Measurements from ENCODE around the gene UBE3B. TPM values are rescaled to one million over a fixed set of nuclear protein-coding genes. Genes with fewer than 3 reads are reported as not detected.
A peak's percentile ranks its signal among the peaks of the same experiment; 100 is the strongest.
"Not testable (repeated sequence)": the region's sequence is repeated elsewhere in the genome, so short reads cannot be mapped to it uniquely, and the experiment has no call there.

The UBE3B gene
- total and polyA plus RNA-seq, 2 donors (not counting 1 experiment from before 2014, with no cell fraction given), result 27.2 to 49.7 TPM

DNA sequence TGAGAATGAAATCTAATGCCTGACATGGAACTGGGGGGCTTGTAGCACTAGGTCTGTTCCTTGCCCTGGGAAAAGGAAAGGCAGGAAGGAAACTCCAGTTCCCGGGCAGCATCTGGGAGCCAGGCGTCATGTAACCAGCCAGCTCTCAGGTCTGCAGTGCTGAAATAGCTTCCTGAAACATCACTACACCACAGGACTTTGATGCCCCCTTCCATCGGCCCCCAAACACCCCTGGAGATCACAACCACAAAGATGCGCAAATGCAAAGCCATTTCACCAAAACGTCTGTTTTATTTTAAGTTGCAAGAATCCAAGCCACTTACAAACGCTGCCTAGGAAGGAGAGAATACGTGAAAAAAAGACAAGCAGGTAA, 41.3 kb upstream of the UBE3B start:
- H3K9me3 ChIP-seq (ENCODE audit: control insufficient read depth, insufficient read depth, low read depth, low read length), result no peaks in the 10 kb centered on the region
- no peaks in the 10 kb centered on the region for H3K36me3 ChIP-seq (ENCODE audit: control insufficient read depth, insufficient read depth, low read length)
- TF ChIP-seq, protein P1, sequence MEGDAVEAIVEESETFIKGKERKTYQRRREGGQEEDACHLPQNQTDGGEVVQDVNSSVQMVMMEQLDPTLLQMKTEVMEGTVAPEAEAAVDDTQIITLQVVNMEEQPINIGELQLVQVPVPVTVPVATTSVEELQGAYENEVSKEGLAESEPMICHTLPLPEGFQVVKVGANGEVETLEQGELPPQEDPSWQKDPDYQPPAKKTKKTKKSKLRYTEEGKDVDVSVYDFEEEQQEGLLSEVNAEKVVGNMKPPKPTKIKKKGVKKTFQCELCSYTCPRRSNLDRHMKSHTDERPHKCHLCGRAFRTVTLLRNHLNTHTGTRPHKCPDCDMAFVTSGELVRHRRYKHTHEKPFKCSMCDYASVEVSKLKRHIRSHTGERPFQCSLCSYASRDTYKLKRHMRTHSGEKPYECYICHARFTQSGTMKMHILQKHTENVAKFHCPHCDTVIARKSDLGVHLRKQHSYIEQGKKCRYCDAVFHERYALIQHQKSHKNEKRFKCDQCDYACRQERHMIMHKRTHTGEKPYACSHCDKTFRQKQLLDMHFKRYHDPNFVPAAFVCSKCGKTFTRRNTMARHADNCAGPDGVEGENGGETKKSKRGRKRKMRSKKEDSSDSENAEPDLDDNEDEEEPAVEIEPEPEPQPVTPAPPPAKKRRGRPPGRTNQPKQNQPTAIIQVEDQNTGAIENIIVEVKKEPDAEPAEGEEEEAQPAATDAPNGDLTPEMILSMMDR (conservative IDR thresholded peaks at IDR 0.05 in 1 of 2, IDR thresholded peaks at IDR 0.05 in 1 of 2; ENCODE audit: low read depth in 1 of 2, low read length in 2 of 2), result no peak
- TF ChIP-seq EZH2 (IDR thresholded peaks at IDR 0.05; ENCODE audit: low read length, missing control alignments), result no peak
- no peaks in the 10 kb centered on the region for H3K4me1 ChIP-seq (ENCODE audit: control insufficient read depth, extremely low read depth, insufficient read depth, low read length)
- H4K20me1 ChIP-seq (ENCODE audit: control insufficient read depth, extremely low read depth, insufficient read depth, low read length), result no peaks in the 10 kb centered on the region
- H3K27me3 ChIP-seq (ENCODE audit: control insufficient read depth, insufficient read depth, low read length), result no peaks in the 10 kb centered on the region
- H3K79me2 ChIP-seq (ENCODE audit: control insufficient read depth, insufficient read depth, low read length), result no peaks in the 10 kb centered on the region
- no peak overlapping the region for H3K27ac ChIP-seq (ENCODE audit: insufficient read depth, low read length)
- H2AFZ ChIP-seq (ENCODE audit: low read length), result no peak overlapping the region
- no peak overlapping the region for H3K4me3 ChIP-seq (replicated peaks in 1 of 4; ENCODE audit: control extremely low read depth in 1 of 4, insufficient read depth in 1 of 4, low read depth in 3 of 4, low read length in 4 of 4)
- H3K4me2 ChIP-seq (ENCODE audit: extremely low read depth, insufficient read depth, low read length), result no peak overlapping the region
- no peak for DNase-seq (ENCODE audit: low read depth in 2 of 2)
- H3K9ac ChIP-seq (ENCODE audit: insufficient read depth, low read length), result no peak overlapping the region

DNA sequence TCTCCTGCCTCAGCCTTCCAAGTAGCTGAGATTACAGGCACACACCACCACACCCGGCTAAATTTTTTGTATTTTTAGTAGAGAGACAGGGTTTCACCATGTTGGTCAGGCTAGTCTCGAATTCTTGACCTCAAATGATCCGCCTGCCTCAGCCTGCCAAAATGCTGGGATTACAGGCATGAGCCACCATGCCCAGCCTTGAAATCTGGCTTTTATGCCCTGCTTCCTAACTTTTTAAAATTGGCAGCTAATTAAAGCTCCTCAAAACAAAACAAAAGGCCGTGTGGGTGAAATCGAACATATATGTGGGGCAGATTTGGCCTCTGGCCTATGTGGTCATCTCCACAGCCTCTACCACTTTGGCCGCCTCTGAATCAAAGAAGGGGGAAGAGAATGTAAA, 38.3 kb upstream of the UBE3B start:
- no peaks in the 10 kb centered on the region for H3K9me3 ChIP-seq (ENCODE audit: control insufficient read depth, insufficient read depth, low read depth, low read length)
- H3K27me3 ChIP-seq (ENCODE audit: control insufficient read depth, insufficient read depth, low read length), result no peaks in the 10 kb centered on the region
- DNase-seq (ENCODE audit: low read depth in 2 of 2), result no peak
- no peak overlapping the region for H2AFZ ChIP-seq (ENCODE audit: low read length)
- H4K20me1 ChIP-seq (ENCODE audit: control insufficient read depth, extremely low read depth, insufficient read depth, low read length), result no peaks in the 10 kb centered on the region
- peaks cover 2% of the 10 kb centered on the region for H3K36me3 ChIP-seq (ENCODE audit: control insufficient read depth, insufficient read depth, low read length)
- no peak overlapping the region for H3K27ac ChIP-seq (ENCODE audit: insufficient read depth, low read length)
- H3K4me1 ChIP-seq (ENCODE audit: control insufficient read depth, extremely low read depth, insufficient read depth, low read length), result no peaks in the 10 kb centered on the region
- peak overlapping the region; percentile 27 for H3K4me2 ChIP-seq (ENCODE audit: extremely low read depth, insufficient read depth, low read length)
- no peaks in the 10 kb centered on the region for H3K79me2 ChIP-seq (ENCODE audit: control insufficient read depth, insufficient read depth, low read length)
- H3K4me3 ChIP-seq (replicated peaks in 1 of 4; ENCODE audit: control extremely low read depth in 1 of 4, insufficient read depth in 1 of 4, low read depth in 3 of 4, low read length in 4 of 4), result no peak overlapping the region
- TF ChIP-seq, protein P1 (conservative IDR thresholded peaks at IDR 0.05 in 1 of 2, IDR thresholded peaks at IDR 0.05 in 1 of 2; ENCODE audit: low read depth in 1 of 2, low read length in 2 of 2), result no peak
- no peak for TF ChIP-seq EZH2 (IDR thresholded peaks at IDR 0.05; ENCODE audit: low read length, missing control alignments)
- no peak overlapping the region for H3K9ac ChIP-seq (ENCODE audit: insufficient read depth, low read length)

DNA sequence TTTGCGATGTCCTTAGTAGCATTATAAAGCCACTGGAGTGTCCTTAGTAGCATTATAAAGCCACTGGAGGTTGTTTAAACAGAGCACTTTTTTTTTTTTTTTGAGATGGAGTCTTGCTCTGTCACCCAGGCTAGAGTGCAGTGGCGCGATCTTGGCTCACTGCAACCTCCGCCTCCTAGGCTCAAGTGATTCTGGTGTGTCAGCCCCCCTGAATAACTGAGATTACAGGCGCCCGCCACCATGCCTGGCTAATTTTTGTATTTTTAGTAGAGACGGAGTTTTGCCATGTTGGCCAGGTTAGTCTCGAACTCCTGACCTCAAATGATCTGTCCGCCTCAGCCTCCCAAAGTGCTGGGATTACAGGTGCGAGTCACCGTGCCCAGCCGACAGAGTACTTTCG, 37.5 kb upstream of the UBE3B start:
- not testable (repeated sequence) for H3K4me2 ChIP-seq (ENCODE audit: extremely low read depth, insufficient read depth, low read length); H3K9ac ChIP-seq (ENCODE audit: insufficient read depth, low read length)

More for the DNA sequence above, 37.5 kb upstream of the UBE3B start:
- H3K9me3 ChIP-seq (ENCODE audit: control insufficient read depth, insufficient read depth, low read depth, low read length); H3K27ac ChIP-seq (ENCODE audit: insufficient read depth, low read length); DNase-seq (ENCODE audit: low read depth in 2 of 2); H3K27me3 ChIP-seq (ENCODE audit: control insufficient read depth, insufficient read depth, low read length); H3K79me2 ChIP-seq (ENCODE audit: control insufficient read depth, insufficient read depth, low read length); H3K4me3 ChIP-seq (replicated peaks in 1 of 4; ENCODE audit: control extremely low read depth in 1 of 4, insufficient read depth in 1 of 4, low read depth in 3 of 4, low read length in 4 of 4); H2AFZ ChIP-seq (ENCODE audit: low read length); H3K4me1 ChIP-seq (ENCODE audit: control insufficient read depth, extremely low read depth, insufficient read depth, low read length); H4K20me1 ChIP-seq (ENCODE audit: control insufficient read depth, extremely low read depth, insufficient read depth, low read length); H3K36me3 ChIP-seq (ENCODE audit: control insufficient read depth, insufficient read depth, low read length): not testable (repeated sequence)

All from fibroblast of lung (primary cell).